Muscle of arm (tissue), 12 donors: ENCODE results near the gene CCDC74A. TPM values are rescaled to one million over a fixed set of nuclear protein-coding genes. Genes with fewer than 3 reads are reported as not detected.
"Not testable (repeated sequence)": the region's sequence is repeated elsewhere in the genome, so short reads cannot be mapped to it uniquely, and the experiment has no call there.

Experiments used
- DNase-seq: peaks from one replicate; pipeline ENCODE4 v3.0.0-alpha.2; 2013
- polyA plus RNA-seq, 12 donors: library from polyadenylated mRNA; unstranded; fragments of 120-200 nt; gene quantifications; one replicate each; pipeline ENCODE4 v1.2.1, GENCODE V29; 2013; ENCODE audit not compliant: insufficient read length in 12 of 12

The CCDC74A gene
- polyA plus RNA-seq, 12 donors, result 1.2 to 8.0 (median 2.2) TPM; not detected in 2

- not testable (repeated sequence) for DNase-seq
Observed at GRCh38 chr2:131525256-131525655, 2.4 kb upstream of the CCDC74A start.

- DNase-seq, result not testable (repeated sequence)
Observed at GRCh38 chr2:131528981-131529863, 1.5 kb downstream of the CCDC74A start.

GRCh38 chr2:131529864-131530445, 2.3 kb downstream of the CCDC74A start:
- not testable (repeated sequence) for DNase-seq

GRCh38 chr2:131530626-131531344, 3.1 kb downstream of the CCDC74A start:
- not testable (repeated sequence) for DNase-seq

GRCh38 chr2:131531547-131532185, 4.0 kb downstream of the CCDC74A start:
- not testable (repeated sequence) for DNase-seq

GRCh38 chr2:131532723-131533608, 5.3 kb downstream of the CCDC74A start:
- not testable (repeated sequence) for DNase-seq

- not testable (repeated sequence) for DNase-seq
Observed at GRCh38 chr2:131533609-131534316, 6.1 kb downstream of the CCDC74A start.

GRCh38 chr2:131534317-131534672, 6.6 kb downstream of the CCDC74A start:
- DNase-seq, result not testable (repeated sequence)

GRCh38 chr2:131534965-131535364, 7.3 kb downstream of the CCDC74A start:
- not testable (repeated sequence) for DNase-seq

GRCh38 chr2:131535526-131535925, 7.8 kb downstream of the CCDC74A start:
- DNase-seq, result no peak

GRCh38 chr2:131535951-131536826, 8.5 kb downstream of the CCDC74A start:
- DNase-seq, result not testable (repeated sequence)

GRCh38 chr2:131536841-131537240, 9.2 kb downstream of the CCDC74A start:
- DNase-seq, result not testable (repeated sequence)

GRCh38 chr2:131538856-131539255, 11.2 kb downstream of the CCDC74A start:
- DNase-seq, result not testable (repeated sequence)

- DNase-seq, result no peak
Observed at GRCh38 chr2:131542438-131543384, 15.0 kb downstream of the CCDC74A start.

- no peak for DNase-seq
Observed at GRCh38 chr2:131543385-131543891, 15.8 kb downstream of the CCDC74A start.

- DNase-seq, result not testable (repeated sequence)
Observed at GRCh38 chr2:131544006-131544812, 16.5 kb downstream of the CCDC74A start.

GRCh38 chr2:131544813-131545165, 17.1 kb downstream of the CCDC74A start:
- not testable (repeated sequence) for DNase-seq
